Cardiac fibroblast (primary cell): ENCODE data around the gene TNIP3.
"Not testable (repeated sequence)": the region's sequence is repeated elsewhere in the genome, so short reads cannot be mapped to it uniquely, and the experiment has no call there.

Experiments
- DNase-seq, 2 donors: peaks; one replicate each; pipeline versions ENCODE4 v3.0.0 to v3.0.0-alpha.2; 2010; ENCODE audit warnings: low read depth in 2 of 2
- H3K4me3 ChIP-seq, 2 donors: replicated peaks in 1 of 2; 1 replicate in 1 of 2; 2 replicates in 1 of 2; pipeline ENCODE4 v1.5.1; 2011; ENCODE audit warnings: low read depth in 2 of 2, low read length in 2 of 2, mild to moderate bottlenecking in 2 of 2, moderate library complexity in 1 of 2
- CTCF ChIP-seq: IDR thresholded peaks from one replicate; pipeline ENCODE4 v1.5.1; 2011; ENCODE audit warnings: low read depth, mild to moderate bottlenecking, low read length, inconsistent platforms

The TNIP3 gene, protein sequence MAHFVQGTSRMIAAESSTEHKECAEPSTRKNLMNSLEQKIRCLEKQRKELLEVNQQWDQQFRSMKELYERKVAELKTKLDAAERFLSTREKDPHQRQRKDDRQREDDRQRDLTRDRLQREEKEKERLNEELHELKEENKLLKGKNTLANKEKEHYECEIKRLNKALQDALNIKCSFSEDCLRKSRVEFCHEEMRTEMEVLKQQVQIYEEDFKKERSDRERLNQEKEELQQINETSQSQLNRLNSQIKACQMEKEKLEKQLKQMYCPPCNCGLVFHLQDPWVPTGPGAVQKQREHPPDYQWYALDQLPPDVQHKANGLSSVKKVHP

DNA sequence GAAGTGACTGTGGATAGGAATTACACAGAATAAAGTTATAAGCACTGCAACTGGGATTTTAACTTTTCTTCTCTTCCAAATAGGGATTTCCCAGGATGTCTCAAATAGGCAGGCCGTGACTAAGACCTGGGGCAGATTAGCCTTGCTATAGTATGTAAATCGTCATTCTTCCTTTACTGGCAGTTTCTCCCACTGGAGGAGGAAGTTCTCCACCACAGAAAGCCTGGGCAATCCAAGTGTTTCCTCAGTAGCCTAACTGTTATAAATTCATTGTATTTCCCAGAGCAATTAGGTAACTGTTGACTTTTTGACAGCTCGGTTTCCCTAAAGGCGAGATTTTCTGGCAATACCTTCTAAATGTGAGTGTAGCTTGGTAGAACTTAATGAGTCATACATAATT lies at the start of gene TNIP3:
Gene TNIP3 (minus strand): TSS at position 31 of the 400 bp plus-strand sequence. CDS start 196 bp downstream, outside the sequence.
- no peak for TF ChIP-seq CTCF
- peak; percentile 70 to 88 for DNase-seq
- H3K4me3 ChIP-seq, result no peak within 1 kb of the TSS

- no peak overlapping the region for H3K4me3 ChIP-seq
- no peak for TF ChIP-seq CTCF
- DNase-seq, result no peak
These were observed 48.7 kb upstream of the TNIP3 start for GRCh38 chr4:121212806-121213205.

- no peak for TF ChIP-seq CTCF
- DNase-seq, result no peak
- H3K4me3 ChIP-seq, result no peak overlapping the region
These were observed 45.0 kb upstream of the TNIP3 start for GRCh38 chr4:121209171-121209570.

GRCh38 chr4:121208244-121209007 lies 44.3 kb upstream of the TNIP3 start:
- no peak for DNase-seq
- no peak for TF ChIP-seq CTCF
- no peak overlapping the region for H3K4me3 ChIP-seq

DNA sequence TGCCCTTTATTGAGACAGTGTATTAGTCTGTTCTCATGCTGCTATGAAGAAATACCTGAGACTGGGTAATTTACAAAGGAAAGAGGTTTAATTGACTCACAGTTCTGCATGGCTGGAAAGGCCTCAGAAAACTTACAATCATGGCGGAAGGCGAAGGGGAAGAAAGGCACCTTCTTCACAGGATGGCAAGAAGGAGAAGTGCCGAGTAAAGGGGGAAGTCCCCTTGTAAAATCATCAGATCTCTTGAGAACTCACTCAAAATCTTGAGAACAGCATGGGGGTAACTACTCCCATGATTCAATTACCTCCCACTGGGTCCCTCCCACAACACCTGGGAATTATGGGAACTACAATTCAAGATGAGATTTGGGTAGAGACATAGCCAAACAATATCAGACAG lies 41.7 kb upstream of the TNIP3 start:
- DNase-seq, result not testable (repeated sequence)

GRCh38 chr4:121200795-121201472 lies 36.8 kb upstream of the TNIP3 start:
- H3K4me3 ChIP-seq, result no peak overlapping the region
- no peak for DNase-seq
- TF ChIP-seq CTCF, result no peak

More for the DNA sequence above, 41.7 kb upstream of the TNIP3 start:
- not testable (repeated sequence) for H3K4me3 ChIP-seq
